ENCODE data around the gene NEURL3.

DNA sequence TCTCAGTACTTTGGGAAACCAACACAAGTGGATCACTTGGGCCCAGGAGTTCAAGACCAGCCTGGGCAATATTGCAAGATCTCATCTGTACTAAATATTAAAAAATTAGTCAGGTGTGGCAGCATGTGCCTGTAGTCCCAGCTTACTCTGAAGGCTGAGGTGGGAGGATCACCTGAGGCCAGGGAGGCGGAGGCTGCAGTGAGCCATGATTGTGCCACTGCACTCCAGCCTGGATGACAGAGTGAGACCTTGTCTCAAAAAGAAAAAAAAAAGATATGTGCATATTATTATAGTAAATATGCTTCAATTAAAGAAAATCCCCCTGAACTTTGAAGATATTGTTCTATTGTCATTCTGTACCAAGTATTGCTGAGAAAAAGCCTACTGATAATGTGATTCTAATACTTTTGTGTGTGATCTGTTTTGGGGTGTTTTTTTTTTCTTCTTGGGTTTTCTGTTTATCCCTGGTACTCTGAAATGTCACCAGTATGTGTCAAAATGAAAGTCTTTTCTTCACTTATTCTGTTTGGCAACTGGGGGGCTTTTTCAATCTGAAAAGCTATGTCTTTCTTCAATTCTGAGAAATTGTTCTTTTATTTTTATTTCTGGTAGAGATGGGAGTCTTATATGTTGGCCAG lies 13.2 kb downstream of the NEURL3 start:
- TF ChIP-seq, protein P1, sequence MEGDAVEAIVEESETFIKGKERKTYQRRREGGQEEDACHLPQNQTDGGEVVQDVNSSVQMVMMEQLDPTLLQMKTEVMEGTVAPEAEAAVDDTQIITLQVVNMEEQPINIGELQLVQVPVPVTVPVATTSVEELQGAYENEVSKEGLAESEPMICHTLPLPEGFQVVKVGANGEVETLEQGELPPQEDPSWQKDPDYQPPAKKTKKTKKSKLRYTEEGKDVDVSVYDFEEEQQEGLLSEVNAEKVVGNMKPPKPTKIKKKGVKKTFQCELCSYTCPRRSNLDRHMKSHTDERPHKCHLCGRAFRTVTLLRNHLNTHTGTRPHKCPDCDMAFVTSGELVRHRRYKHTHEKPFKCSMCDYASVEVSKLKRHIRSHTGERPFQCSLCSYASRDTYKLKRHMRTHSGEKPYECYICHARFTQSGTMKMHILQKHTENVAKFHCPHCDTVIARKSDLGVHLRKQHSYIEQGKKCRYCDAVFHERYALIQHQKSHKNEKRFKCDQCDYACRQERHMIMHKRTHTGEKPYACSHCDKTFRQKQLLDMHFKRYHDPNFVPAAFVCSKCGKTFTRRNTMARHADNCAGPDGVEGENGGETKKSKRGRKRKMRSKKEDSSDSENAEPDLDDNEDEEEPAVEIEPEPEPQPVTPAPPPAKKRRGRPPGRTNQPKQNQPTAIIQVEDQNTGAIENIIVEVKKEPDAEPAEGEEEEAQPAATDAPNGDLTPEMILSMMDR (IDR thresholded peaks at IDR 0.05; ENCODE audit: insufficient read depth, low read length, poor library complexity, severe bottlenecking): no peak
- no peak for TF ChIP-seq EZH2phosphoT487 (conservative IDR thresholded peaks at IDR 0.05; ENCODE audit: low read length)

All from SU-DHL-6 (cell line).